PC-3 (cell line): ENCODE data around the gene PDGFC.

Experiments used
- CTCF ChIP-seq: fragments of 300-600 bp; sonication (generic); conservative IDR thresholded peaks from 2 replicates; pipeline ENCODE4 v1.5.1; 2017; ENCODE audit warnings: antibody characterized with exemption, low read depth, mild to moderate bottlenecking, low read length
- EZH2 ChIP-seq: fragments of 300-600 bp; sonication (generic); IDR thresholded peaks from one replicate; pipeline ENCODE4 v1.6.1; 2017; ENCODE audit warnings: antibody characterized with exemption, mild to moderate bottlenecking, low read length; ENCODE audit not compliant: unreplicated experiment
- EZH2phosphoT487 ChIP-seq: fragments of 300-600 bp; sonication (generic); IDR thresholded peaks from 2 replicates; pipeline ENCODE4 v1.6.1; 2018; ENCODE audit warnings: mild to moderate bottlenecking, antibody characterized with exemption, low read length, borderline replicate concordance

- TF ChIP-seq CTCF, result no peak
- no peak for TF ChIP-seq EZH2
- no peak for TF ChIP-seq EZH2phosphoT487
These were observed 159.6 kb downstream of the PDGFC start for GRCh38 chr4:156811963-156812362.
